OCI-LY3 (cell line): ENCODE results near the gene MBD2.

ENCODE experiments used
- CTCF ChIP-seq: fragments of 200-600, 300-600 bp; sonication (generic); IDR thresholded peaks from 2 replicates; pipeline ENCODE4 v1.5.1; 2014; ENCODE audit warnings: antibody characterized with exemption, low read length, low read depth
- EZH2phosphoT487 ChIP-seq: fragments of 200-600 bp; shearing (Covaris generic); IDR thresholded peaks from 2 replicates; pipeline ENCODE4 v1.6.1; 2018; ENCODE audit warnings: antibody characterized with exemption, mixed run types, low read depth

- TF ChIP-seq CTCF (no peak), EZH2phosphoT487 (no peak)
Measured at GRCh38 chr18:54102123-54102522, 122.3 kb downstream of the MBD2 start.
